H1 (cell line): Measurements from ENCODE around the gene BAAT. TPM values are rescaled to one million over a fixed set of nuclear protein-coding genes. Genes with fewer than 3 reads are reported as not detected.

Experiments used
- ATF2 ChIP-seq: IDR thresholded peaks from 2 replicates; pipeline ENCODE4 v1.6.1; 2012; ENCODE audit warnings: low read length, inconsistent platforms
- BRCA1 ChIP-seq: IDR thresholded peaks from 2 replicates; pipeline ENCODE4 v1.6.1; 2012; ENCODE audit warnings: low read depth, low read length, improper control_type of control experiment
- CHD1 ChIP-seq: IDR thresholded peaks from 2 replicates; pipeline ENCODE4 v1.6.1; 2012; ENCODE audit warnings: low read depth, low read length, improper control_type of control experiment
- CHD7 ChIP-seq: fragments of 300-600 bp; sonication (generic); IDR thresholded peaks from 2 replicates; pipeline ENCODE4 v1.7.1; 2012; ENCODE audit warnings: low read length, moderate library complexity, mild to moderate bottlenecking, inconsistent platforms; ENCODE audit not compliant: insufficient replicate concordance
- SP1 ChIP-seq: IDR thresholded peaks from 2 replicates; pipeline ENCODE4 v1.6.1; 2011; ENCODE audit warnings: low read depth, low read length
- TAF7 ChIP-seq: optimal IDR thresholded peaks from 2 replicates; pipeline ENCODE3; 2011; ENCODE audit warnings: low read depth, mild to moderate bottlenecking, inconsistent platforms, low read length, moderate library complexity, borderline replicate concordance
- TCF12 ChIP-seq: IDR thresholded peaks from 2 replicates; pipeline ENCODE4 v1.6.1; 2011; ENCODE audit warnings: low read depth, mild to moderate bottlenecking, low read length
- TEAD4 ChIP-seq: IDR thresholded peaks from 2 replicates; pipeline ENCODE4 v1.6.1; 2012; ENCODE audit warnings: low read depth, low read length, inconsistent platforms, mixed read lengths
- YY1 ChIP-seq: IDR thresholded peaks from 2 replicates; pipeline ENCODE4 v1.6.1; 2011; ENCODE audit warnings: low read depth, mild to moderate bottlenecking, low read length
- polyA plus RNA-seq, 7 experiments: library from polyadenylated mRNA; depleted of rRNA in 3 of 7; stranded (reverse) in 5 of 7; unstranded in 2 of 7; fragments of >200 nt in 5 of 7; fragments of 200-250 nt in 2 of 7; gene quantifications; 1 replicate in 5 of 7; 2 replicates in 1 of 7; 4 replicates in 1 of 7; pipeline versions ENCODE4 v1.2.1 to v1.2.3, GENCODE V29; 2011 to 2013; ENCODE audit warnings: missing spikeins in 2 of 7, mixed read lengths in 2 of 7
- total RNA-seq: library from RNA; stranded (reverse); fragmentation: NEBNext Ultra II Directional; extraction: Animal tissue kit (Norgen Biotek cat#: 25700); gene quantifications from 2 replicates; pipeline ENCODE4 v1.2.1, GENCODE V29; 2021

Gene BAAT
- total and polyA plus RNA-seq, 2 of the 8 experiments (the other 6 are each of a cell fraction or from before 2014, with no cell fraction given): 0.09 to 0.17 TPM

DNA sequence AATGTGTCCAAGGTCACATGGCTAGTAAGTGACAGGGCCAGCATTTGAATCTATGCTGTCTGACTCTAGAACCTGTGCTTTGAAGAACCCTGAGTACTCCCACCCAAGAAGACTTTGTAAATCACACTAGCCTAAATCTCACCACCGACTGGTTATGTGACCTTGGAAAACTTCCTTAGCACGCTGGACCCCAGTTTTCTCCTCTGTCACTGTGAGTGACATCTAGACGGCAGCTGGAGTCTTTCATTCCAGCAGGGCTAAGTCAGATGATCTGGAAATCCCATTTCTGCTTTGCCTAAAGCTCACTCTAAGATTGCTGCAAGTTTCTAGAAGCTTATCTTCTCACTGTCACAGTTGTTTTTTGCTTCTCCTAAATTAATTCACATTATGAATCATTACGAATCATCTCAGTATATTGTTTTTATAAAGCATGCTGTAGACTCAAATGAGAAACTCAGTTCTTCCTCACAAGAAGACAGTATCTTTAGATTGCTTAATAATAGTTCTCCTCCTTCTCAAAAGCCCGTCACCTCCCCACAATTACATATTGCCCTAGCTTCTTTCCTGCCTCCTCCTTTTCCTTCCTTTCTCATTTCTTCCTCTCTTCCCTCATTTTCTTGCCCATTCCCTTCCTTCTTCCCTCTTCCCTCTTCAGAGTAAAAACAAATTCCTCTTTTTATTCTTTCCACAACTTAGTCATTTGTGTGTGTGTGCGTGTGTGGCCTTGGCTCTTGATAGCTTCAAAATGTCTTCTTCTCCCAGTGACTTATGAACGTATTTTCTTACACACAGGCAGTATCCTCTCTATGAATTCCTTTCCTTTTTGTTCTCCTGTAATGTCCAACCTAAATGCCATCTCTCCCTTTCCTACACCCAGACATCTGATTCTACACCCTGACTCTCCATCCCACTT lies 34.0 kb upstream of the BAAT start (continued):
- TF ChIP-seq CHD7 (no peak), SP1 (no peak), TEAD4 (no peak), YY1 (no peak), TAF7 (no peak), BRCA1 (no peak), CHD1 (no peak), TCF12 (no peak), ATF2 (no peak)
